Stimulated activated CD4-positive, alpha-beta T cell treated with anti-CD3 and anti-CD28 coated beads, Interleukin-4, amount 100 ng/mL, for 1 hour (primary cell): ENCODE results near the gene ABCC4.

Source experiments
- DNase-seq: peaks from one replicate; pipeline ENCODE4 v3.0.0-alpha.2; 2020

Gene ABCC4

DNA sequence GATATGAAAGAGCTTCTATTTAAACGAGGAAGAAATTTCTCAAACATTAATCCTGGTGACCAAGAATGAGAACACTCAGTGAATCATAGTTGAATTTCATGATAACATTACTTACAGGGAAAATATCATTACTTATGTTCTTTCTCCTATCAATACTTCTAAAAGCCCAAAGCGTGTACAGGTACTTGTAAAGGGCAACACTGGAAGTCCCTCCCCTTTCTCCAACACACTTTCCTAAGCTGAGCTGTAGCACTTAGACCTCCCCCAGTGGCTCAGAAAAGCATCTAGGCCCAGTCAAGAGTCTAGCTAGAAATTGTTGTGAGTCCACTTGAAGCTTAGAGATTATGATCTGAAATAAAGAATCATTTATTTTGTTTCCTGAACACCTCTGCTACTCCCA is 150.7 kb downstream of the ABCC4 start:
- DNase-seq: no peak

DNA sequence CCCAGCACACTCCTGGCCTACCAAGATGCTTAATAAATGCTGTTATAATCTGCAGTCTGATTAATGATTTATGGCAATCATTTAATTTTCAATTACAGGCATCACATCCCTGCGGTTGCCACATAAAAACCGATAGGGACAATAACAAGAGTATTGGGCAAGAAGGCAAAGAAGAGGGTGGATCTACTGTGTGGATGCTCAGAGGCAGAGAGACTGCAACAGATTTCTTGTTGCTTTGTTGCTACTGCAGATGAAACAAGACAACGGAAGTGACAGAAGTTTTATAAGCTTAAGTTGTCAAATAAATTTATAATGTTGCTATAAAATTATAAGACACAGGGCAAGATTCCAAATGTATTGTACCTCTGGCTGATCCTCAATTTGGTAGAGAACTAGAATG is 154.8 kb downstream of the ABCC4 start:
- no peak for DNase-seq

DNA sequence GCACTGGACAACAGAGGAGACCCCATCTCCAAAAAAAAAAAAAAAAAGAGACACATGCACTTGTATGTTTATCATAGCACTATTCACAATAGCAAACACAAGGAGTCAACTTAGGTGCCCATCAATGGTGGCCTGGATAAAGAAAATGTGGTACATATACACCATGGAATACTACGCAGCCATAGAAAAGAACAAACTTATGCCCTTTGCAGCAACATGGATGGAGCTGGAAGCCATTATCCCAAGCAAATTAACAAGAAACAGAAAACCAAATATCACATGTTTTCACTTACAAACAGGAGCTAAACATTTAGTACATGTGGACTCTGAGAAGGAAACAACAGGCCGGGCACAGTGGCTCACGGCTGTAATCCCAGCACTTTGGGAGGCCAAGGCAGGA is 155.7 kb downstream of the ABCC4 start:
- DNase-seq: no peak

DNA sequence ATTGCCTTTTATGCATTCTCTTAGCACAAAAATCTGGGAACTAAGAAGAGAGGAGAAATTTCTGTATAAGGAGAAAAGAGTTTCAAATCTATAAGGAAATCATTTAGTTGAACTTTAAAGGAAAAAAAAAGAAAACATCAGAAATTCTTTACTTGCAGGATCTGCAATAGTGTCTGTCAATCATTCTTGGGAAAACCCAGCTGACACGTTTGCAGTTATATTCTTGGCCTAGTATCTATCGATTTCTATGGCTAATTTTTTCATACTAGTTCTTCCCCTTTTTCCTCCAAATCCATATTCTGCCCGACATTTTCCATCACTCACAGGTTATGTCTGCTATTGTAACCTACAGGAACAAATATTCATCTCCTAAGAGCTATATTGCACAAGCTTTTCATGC is 160.7 kb downstream of the ABCC4 start:
- no peak for DNase-seq

DNA sequence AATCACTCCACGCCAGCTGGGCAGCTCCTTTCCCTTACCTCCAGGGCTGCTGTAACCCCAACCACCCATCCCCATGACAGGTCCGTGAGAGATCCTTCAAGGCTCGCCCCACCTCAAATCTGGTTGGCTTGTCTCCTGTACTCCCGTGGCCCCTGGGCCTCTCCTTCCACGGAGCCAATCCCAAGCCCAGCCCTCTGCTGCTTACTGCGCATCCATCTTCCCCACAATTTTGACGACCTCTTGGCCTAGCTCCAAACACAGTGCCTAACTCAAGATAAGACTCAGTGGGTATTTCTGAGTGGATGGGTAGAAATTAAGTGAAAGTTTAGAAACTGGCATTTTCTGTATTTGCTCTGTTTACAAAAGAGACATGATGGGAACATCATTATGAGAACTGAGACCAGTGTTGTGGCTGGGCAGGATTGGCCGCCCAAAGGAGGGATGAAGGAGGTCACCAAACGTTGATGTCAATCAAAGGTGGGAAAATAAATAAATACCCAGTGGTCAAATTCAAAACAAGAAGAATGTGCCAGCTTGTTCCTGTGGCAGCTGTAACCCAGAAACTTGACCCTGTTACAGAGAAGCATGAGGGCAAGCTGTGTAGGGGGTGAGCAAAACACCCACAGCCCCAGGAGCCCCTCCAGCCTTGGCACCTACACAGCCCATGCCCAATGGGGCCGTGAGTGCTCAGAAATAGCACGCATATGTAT is 162.2 kb downstream of the ABCC4 start:
- DNase-seq: no peak

DNA sequence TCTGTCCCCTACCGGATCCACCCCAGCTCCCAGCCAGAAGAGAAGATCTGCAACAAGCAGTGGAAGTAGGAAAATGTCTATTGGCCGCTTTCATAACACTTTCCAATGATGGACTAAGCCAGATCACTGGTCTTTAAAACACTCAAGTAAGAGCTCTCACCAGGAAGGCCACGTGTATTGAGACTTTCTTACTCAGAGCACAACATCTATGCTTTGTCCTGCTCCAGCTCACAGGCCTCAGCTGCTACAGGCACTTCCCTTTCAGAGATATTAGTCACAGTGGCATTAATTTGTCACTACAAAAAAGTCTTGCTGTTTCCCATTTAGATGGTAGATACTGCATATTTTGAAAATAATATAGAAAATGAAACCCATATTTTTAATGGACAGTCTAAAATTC is 164.2 kb downstream of the ABCC4 start:
- DNase-seq: no peak

DNA sequence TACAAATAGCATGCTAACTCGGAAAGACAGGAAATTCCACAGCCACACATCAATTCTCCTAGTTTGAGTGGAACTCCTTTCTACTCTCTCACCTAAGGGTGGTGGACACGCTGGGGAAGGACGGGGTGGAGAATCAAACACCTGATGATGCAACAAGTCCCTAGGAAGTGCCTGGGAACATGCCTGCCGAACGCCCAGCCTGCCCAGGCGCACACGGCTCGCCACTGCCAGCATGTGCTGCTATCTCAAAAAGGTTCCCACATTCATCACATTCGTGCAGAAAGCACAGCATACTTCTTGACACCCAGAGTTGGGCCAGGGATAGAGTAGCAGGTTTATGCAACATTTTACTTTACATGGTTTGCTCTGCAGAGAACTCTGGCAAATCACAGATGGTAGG is 164.6 kb downstream of the ABCC4 start:
- no peak for DNase-seq

DNA sequence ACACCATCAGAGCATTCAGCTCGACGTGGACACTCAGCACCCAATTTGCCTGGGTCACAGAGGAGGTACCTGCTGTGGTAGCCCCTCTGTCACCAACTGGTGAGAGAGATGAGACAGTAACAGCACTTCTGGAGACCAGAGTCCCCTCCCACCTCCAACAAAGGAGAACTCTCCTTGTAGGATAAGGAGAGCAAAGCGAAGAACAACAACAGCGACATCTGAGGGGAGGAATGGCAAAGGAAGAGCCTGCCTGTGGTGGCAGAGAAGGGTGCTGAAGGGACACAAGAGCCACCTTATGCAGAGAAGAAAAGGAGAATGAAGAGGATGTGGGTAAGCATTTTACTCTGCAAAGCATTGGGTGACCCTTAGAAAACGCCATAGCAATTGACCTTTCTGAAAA is 167.8 kb downstream of the ABCC4 start:
- DNase-seq: no peak

DNA sequence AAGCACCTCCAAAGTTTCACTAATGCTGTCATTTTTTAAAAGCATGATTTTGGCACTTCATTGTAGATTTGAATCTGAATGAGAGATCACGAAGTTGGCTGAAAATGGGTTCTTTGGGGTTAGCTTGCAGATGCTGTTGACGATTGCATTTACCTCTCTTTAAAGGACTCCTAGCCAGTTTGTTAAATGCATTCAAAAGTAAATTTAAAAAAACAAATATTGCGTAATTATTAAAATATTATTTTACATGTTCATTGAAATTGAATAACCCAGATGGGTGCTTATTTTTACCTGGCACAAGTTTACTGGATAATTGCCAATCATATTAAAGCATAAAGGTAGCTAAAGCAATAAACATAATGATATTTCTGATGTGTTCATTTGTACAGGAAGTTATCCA is 172.2 kb downstream of the ABCC4 start:
- DNase-seq: no peak

DNA sequence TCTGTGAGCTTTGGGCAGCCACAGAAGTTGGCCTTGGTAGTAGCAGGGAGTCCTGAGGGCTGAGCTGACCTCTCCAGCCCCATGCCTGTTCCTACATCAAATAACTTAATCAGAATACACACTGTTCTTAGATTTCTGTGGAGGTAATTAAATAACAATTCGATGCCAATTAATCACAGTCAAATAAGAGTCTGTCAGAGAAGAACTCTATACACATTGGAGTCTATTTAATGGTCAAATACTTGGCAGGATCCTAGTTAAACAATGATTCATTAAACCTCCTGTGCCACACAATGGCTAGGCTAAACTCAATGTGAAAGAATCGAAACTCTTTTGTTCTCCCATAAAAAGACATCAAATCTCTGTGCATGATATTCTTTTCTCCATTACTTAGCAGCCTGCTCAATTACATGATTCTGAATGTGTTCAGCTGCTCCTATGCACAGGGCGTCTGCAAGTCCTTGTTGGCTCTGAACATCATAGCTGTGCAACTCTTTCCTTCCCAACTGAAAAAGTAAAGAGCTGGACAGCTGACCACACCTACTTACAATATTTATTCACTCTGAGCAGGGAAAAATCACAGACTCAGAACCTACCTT is 173.1 kb downstream of the ABCC4 start:
- no peak for DNase-seq

DNA sequence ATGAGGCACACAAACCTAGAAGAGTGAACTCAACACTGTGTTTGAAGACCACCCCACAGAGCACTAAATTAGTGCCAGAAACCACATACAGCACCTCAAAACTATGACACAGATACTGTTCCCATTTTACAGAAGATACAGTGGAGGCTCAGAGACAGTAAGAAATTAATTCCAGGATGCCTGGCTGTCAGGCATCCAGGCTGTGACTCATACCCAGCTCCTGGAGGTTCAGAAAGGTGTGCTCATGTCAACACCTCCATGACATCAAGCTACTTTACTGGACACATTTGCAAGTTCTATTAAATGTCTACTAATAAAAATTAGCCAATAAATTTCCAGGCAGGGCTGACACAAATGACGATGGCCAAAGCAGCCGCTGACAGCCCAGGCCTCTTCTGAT is 176.3 kb downstream of the ABCC4 start:
- DNase-seq: no peak

DNA sequence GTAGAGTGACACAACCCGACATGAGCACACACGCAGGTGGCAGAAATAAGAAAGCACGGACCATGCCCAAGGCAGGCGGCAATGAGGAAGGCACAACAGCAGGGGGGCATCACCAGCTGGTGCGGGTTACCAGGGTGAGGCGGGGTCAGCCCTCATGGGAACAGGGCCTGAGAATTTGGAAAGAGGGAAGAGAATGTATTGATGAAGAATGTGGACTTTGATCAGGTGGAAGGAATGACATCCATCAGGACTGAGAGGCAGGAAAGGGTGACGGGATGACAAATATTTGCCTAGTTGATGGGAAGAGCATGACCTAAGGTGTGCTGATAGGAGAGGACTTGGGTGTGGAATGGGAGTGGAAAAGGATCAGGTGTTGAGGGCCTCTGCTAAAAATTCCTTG is 177.5 kb downstream of the ABCC4 start:
- DNase-seq: no peak

DNA sequence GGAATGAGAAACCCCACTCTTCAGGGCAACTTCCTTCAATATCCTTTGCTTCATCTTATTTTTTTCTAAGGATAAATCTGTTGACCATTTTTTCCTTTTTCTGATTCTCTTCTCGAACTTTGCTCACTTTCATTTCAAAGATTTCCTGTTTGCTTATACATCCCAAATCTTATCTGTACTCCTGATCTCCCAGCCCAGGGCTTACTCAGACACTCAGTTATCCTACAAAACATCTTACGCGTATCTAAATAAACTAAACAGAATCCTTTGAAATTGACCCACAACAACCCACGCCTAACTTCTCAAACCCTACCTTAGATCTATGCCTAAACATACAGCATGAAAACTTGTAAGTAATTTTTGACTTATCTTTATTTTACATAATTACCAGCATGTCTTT is 179.2 kb downstream of the ABCC4 start:
- no peak for DNase-seq

DNA sequence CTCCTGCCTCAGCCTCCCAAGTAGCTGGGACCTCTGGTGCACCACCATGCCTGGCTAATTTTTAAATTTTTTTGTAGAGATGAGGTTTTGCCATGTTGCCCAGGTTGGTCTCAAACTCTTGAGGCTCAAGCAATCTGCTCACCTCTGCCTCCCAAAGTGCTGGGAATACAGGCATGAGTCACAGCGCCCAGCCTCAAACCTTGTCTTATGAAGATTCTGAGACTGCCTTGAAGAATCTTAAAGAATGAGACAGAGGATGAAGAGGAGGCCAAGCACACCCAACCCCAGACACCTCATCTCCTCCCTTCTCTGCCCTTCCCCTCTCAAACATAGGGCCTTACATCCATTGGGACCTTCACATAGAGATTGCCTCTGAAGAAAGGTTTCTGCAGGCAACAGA is 179.7 kb downstream of the ABCC4 start:
- DNase-seq: no peak

DNA sequence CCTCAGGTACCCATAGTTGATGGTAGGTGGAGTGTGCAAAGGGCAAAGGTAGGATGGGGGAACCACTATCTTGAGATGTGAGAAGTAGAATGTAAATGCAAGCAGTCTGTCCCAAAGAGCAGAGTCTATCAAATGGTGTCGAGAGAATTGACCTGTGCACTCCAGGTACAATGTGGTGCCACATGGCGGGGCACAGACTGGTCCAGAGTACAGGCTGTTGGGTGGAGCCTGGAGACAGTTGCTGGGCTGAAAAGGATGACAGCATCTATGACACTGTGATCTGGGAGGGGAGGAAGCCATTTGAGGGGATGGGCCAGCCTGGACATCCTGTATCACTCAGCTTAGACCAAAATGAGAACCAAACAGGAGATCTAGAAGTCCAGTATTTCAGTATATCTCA is 180.6 kb downstream of the ABCC4 start:
- DNase-seq: no peak

DNA sequence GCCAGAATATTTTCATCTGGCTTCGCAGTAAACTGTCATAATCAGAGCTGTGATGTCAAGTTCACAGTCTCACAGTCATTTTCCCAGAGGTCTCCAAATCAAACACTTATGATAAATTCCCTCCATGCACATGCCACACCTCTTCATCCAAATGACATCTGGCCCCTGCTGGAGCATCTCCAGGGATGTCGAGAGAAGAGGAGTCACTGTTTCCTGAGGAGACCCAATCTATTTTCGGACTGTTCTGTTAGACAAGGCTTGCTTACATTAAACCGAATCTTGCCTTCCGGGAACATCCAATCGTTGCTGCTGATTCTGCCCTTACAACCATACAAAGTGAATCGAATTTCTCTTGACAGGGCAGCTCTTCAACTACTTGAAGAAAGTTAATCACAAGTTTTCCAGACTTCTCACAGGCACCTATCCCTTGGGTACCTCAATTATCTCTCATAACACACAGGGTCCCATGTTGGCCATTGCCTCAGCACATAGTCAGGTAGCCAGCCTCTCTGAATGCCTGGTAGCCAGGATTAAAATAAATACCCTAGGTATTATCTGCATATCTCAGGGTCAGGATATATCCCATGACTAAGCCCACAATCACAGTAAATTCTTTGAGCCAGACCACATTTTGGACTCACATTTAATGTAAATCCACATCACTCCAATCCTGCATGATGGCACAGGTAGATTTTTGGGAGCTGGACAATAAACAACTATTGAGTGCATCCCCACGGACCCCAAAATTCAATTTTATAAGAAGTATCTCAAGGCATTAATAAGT is 182.5 kb downstream of the ABCC4 start:
- DNase-seq: no peak

DNA sequence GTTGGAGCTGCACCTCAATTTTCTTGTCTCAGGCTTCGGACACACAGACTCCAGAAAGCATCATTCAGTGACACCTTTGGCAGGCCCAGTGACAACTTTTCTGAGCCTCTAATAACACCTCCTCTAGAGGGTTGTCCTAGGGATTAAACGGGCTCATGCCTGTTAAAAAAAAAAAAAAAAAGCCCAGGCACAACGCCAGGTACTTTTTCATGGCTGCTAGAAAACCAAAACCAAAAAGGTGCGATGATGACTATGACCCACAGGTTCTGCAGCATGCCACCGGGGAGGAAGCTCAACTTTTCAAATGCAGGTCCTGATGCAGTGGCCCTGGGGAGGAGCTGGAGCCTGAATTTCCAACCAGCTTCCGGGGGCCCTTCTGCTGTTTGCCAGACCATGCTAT is 184.2 kb downstream of the ABCC4 start:
- DNase-seq: no peak

DNA sequence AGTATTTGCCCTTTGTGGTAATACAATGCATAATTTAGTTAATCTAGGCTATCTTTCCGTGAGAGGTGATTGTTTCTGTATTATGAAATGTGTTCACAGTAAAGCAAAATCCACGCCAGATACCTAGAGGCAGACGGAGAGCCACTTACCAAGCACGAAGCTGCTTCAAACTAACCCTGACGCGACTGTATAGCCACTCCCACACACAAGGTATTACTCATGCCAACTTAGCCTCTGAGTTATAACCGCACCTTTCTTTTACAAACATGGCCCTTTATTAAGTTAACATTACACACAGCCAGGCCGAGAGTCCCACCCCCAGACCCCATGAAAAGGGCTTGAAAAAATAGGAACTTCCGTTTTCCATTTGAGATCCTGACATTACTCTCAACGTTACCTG is 185.7 kb downstream of the ABCC4 start:
- DNase-seq: no peak

DNA sequence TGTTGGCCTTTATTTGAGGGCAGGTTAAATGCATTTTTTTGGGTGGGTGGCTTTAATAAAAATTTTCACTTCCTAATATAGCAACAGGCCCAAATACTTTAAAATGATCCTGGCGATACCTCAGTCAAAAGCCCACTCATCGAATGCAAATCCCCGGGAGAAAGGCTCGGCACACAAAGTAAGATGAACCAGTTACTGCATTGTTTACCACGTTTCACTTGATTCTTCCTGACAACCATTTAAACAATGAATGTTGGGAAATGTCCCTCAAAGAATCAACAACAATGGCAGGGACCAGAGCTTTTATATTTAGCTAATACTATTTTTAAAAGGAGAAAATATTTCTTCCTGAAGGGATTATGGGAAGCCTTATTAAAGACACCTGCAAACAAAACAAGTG is 187.7 kb downstream of the ABCC4 start:
- no peak for DNase-seq

DNA sequence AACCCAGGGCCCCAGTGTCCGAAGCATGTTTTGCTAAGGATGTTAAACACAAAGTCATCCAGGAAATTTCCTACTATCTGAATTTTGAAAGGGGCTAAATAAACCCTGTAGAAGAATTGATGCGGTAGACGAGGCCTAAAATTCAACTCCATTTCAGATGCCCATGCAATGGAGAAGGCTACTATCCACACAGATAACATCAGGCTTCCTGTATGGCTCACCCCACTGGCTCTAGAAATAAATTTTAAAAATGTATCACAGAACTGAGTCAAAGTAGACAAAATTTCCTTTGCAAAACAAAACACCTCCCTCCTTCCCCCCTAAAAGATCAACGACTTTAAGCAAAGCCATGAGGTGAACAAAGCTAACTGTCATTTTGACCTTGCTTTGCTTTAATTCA is 188.4 kb downstream of the ABCC4 start:
- no peak for DNase-seq

DNA sequence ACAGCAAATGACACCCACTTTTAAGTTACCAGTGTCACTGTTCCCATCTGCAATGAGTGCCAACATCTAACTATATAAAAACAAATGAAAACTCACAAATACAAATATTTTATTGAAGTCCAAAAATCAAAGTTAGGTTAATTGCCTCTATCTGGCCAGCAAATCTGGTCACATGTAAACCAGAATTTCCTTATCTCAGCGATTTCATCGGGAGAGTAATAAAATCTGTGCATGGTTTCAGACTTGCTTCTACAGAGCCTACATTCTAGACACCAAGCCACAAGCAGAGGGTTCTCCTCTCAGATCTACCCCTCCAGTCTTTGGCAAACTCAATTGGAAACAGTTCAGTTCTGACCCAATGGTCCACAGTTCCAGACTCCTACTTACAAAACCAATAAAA is 189.6 kb downstream of the ABCC4 start:
- DNase-seq: no peak

DNA sequence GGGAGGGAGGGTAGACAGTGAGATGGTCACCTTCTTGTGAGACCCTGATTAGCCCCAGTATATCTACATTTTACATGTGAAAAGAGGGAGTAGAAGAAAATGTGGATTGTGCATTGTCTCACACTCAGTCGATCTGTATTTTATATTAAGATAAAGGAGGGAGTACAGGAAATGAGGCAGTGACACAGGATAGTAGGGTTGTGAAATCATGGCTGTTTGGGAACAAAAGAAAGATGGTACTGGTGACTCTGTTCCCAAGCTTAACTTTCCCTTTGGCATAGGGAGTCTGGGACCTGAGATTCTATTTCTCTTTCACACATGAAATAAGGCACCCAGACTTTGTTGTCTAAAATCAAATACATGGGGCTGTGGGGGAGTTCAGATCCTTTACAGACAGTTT is 194.7 kb downstream of the ABCC4 start:
- no peak for DNase-seq

DNA sequence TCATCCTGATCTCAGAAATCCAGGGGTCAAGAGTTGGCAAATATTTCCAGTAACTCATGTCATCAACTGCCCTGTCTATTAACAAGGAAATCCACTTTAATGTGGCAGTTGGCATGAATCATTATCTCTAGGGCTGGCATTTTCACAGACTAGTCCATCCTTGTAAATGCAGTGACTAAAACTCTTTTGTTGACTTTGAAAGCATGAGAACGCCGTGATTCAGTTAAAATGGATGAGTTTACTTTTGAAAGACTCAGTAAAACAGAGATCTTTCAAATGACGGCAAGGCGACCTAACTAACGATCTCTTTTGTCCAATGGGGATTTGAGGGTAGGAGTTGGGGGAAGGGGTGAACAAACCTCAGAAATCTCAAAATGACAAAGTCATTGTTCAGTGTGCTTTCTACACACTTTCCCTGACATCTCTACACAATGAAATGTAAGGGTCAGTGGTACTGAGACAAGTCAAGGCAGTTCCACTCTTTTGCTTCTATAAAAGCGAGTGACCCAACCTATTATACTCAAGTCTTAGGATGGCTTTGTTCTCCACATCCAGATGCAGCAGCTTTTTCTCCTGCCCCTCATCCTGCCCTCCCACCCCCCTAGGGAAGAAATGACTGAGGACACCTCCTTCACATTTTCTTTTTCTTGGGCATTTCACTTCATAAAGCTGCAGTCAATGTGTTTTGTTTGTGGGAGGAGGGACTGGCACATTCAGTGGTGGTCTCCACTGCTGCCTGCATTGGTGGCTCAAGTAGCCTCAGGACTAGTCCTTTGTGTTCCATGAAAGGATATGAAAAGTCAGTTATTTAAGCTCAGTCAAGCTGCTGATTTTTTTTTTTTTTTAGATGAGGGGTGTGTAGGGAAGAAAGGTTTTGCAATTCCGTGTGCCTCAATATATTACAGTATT is 200.5 kb downstream of the ABCC4 start:
- no peak for DNase-seq
